Gastrocnemius medialis (tissue), 4 donors: Measurements from ENCODE around the gene MEG3. TPM values are rescaled to one million over a fixed set of nuclear protein-coding genes. Genes with fewer than 3 reads are reported as not detected.

Experiments
- ATAC-seq, 2 donors: fragments of 150-250 bp; one replicate each; pipeline ENCODE4 v1.9.1; 2016
- DNase-seq, 2 donors: peaks; one replicate each; pipeline ENCODE4 v3.0.0-alpha.2; 2019
- H3K27ac ChIP-seq, 4 donors: fragments of 200-600 bp; sonication (generic); 1 replicate in 1 of 4; 2 replicates in 3 of 4; pipeline ENCODE4 v1.5.1; 2016 to 2018; ENCODE audit warnings: mild to moderate bottlenecking in 2 of 4, moderate library complexity in 1 of 4
- H3K27me3 ChIP-seq, 3 donors: fragments of 200-600 bp; sonication (generic) in 2 of 3; 1 replicate in 1 of 3; 2 replicates in 2 of 3; pipeline versions ENCODE4 v1.5.1 to v1.6.0; 2016 to 2019; ENCODE audit warnings: mild to moderate bottlenecking in 1 of 3, moderate library complexity in 1 of 3
- H3K36me3 ChIP-seq, 2 donors: fragments of 200-600 bp; sonication (generic) in 1 of 2; one replicate each; pipeline ENCODE4 v1.5.1; 2017 to 2018
- H3K4me1 ChIP-seq, 2 donors: fragments of 200-600 bp; sonication (generic) in 1 of 2; one replicate each; pipeline ENCODE4 v1.5.1; 2016 to 2017; ENCODE audit warnings: mild to moderate bottlenecking in 2 of 2
- H3K4me3 ChIP-seq, 4 donors: fragments of 200-600 bp; sonication (generic) in 3 of 4; 1 replicate in 1 of 4; 2 replicates in 3 of 4; pipeline ENCODE4 v1.5.1; 2016 to 2019; ENCODE audit warnings: mild to moderate bottlenecking in 2 of 4
- H3K9me3 ChIP-seq, 3 donors: fragments of 200-600 bp; sonication (generic) in 2 of 3; 1 replicate in 1 of 3; 2 replicates in 2 of 3; pipeline ENCODE4 v1.5.1; 2016 to 2019
- POLR2A ChIP-seq, 2 donors: fragments of 450-650 bp; IDR thresholded peaks; one replicate each; pipeline ENCODE4 v1.6.1; 2017; ENCODE audit warnings: antibody characterized with exemption in 2 of 2, mild to moderate bottlenecking in 2 of 2, moderate library complexity in 2 of 2
- in situ Hi-C, 4 donors: fragments of 200-750 bp; cut with MboI; loops; one replicate each; pipeline versions ENCODE4 v1.15.0 to v1.8.0; 2017; ENCODE audit warnings: low sequenced_read_pairs in 4 of 4
- intact Hi-C: fragments of 100-400 bp; cut with DNase I; formaldehyde crosslinking; loops from one replicate; pipeline ENCODE4 v1.15.1; 2023; ENCODE audit warnings: low total_unique reads
- total RNA-seq, 4 donors: library from RNA; depleted of rRNA; stranded (reverse); fragments of >200 nt; gene quantifications; one replicate each; pipeline versions ENCODE4 v1.1.0 to v1.2.3, GENCODE V29; 2016
- TF ChIP-seq, protein P1 (sequence below), 5 experiments: fragments of 450-650 bp in 3 of 5; fragments of 200-600 bp in 2 of 5; sonication (generic) in 2 of 5; IDR thresholded peaks in 4 of 5; conservative IDR thresholded peaks in 1 of 5; 1 replicate in 4 of 5; 2 replicates in 1 of 5; pipeline ENCODE4 v1.5.1; 2016 to 2019; ENCODE audit warnings: antibody characterized with exemption in 5 of 5, mild to moderate bottlenecking in 3 of 5, moderate library complexity in 3 of 5

Gene MEG3
- total RNA-seq, 4 donors from 2014 or later: 2.7 to 30.7 (median 5.2) TPM

DNA sequence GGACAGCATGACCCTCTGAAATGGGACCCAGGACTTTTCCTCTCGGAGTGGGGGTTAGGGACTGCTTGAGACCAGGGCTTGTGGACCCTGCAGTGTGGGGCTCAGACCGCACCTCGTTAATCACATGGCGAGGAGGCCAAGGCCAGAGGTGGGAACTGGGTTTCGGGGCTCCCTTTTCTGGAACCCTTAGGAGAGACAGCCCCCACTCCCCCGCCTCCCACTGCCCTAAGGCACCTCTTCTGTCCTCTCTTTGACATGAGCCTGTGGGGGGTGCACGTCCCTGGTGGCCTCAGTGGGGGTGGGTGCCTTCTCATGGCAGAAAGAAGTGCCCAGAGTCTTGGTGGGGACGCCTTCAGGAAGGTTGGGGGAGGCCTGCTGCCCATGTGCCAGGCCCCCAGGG, 53.3 kb downstream of the MEG3 start:
- H3K4me1 ChIP-seq: no peaks in the 10 kb centered on the region
- intact Hi-C loops: no loop called here
- TF ChIP-seq POLR2A (IDR thresholded peaks at IDR 0.05): no peak
- TF ChIP-seq, protein P1, sequence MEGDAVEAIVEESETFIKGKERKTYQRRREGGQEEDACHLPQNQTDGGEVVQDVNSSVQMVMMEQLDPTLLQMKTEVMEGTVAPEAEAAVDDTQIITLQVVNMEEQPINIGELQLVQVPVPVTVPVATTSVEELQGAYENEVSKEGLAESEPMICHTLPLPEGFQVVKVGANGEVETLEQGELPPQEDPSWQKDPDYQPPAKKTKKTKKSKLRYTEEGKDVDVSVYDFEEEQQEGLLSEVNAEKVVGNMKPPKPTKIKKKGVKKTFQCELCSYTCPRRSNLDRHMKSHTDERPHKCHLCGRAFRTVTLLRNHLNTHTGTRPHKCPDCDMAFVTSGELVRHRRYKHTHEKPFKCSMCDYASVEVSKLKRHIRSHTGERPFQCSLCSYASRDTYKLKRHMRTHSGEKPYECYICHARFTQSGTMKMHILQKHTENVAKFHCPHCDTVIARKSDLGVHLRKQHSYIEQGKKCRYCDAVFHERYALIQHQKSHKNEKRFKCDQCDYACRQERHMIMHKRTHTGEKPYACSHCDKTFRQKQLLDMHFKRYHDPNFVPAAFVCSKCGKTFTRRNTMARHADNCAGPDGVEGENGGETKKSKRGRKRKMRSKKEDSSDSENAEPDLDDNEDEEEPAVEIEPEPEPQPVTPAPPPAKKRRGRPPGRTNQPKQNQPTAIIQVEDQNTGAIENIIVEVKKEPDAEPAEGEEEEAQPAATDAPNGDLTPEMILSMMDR (IDR thresholded peaks at IDR 0.05 in 4 of 5, conservative IDR thresholded peaks at IDR 0.05 in 1 of 5): no peak
- ATAC-seq (no peak), DNase-seq (no peak)
- H3K9me3 ChIP-seq: no peaks in the 10 kb centered on the region
- no peaks in the 10 kb centered on the region for H3K36me3 ChIP-seq
- no peak overlapping the region for H3K27ac ChIP-seq
- H3K4me3 ChIP-seq: no peak overlapping the region
- no peaks in the 10 kb centered on the region for H3K27me3 ChIP-seq
- in situ Hi-C loops: no loop called here

DNA sequence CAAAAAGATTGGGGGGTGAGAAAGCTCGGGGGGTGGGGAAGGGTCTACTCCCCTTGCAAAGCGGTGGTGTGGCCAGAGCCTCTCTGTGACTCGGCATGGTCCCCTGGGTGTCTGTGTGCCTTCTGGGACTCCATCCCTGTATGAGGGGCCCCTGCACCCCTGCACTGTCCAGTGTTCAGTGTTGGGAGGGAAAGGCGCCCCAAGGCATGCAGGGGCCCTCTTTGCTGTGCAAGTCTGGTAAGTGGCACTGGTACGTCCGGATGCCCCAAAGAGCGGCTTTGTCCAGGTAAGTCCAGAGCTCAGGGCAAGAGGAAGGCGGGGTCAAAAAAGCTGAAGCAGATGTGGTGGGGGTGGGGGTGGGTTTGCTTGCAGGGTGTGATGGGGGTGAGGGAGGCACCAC, 53.9 kb downstream of the MEG3 start:
- ATAC-seq: no peak
- in situ Hi-C loops: no loop called here
- Histone ChIP-seq H3K27me3 (no peaks in the 10 kb centered on the region), H3K36me3 (no peaks in the 10 kb centered on the region), H3K4me3 (no peak overlapping the region), H3K27ac (no peak overlapping the region), H3K4me1 (no peaks in the 10 kb centered on the region), H3K9me3 (no peaks in the 10 kb centered on the region)
- DNase-seq: no peak
- TF ChIP-seq, protein P1 (IDR thresholded peaks at IDR 0.05 in 4 of 5, conservative IDR thresholded peaks at IDR 0.05 in 1 of 5): no peak
- intact Hi-C loops: no loop called here

DNA sequence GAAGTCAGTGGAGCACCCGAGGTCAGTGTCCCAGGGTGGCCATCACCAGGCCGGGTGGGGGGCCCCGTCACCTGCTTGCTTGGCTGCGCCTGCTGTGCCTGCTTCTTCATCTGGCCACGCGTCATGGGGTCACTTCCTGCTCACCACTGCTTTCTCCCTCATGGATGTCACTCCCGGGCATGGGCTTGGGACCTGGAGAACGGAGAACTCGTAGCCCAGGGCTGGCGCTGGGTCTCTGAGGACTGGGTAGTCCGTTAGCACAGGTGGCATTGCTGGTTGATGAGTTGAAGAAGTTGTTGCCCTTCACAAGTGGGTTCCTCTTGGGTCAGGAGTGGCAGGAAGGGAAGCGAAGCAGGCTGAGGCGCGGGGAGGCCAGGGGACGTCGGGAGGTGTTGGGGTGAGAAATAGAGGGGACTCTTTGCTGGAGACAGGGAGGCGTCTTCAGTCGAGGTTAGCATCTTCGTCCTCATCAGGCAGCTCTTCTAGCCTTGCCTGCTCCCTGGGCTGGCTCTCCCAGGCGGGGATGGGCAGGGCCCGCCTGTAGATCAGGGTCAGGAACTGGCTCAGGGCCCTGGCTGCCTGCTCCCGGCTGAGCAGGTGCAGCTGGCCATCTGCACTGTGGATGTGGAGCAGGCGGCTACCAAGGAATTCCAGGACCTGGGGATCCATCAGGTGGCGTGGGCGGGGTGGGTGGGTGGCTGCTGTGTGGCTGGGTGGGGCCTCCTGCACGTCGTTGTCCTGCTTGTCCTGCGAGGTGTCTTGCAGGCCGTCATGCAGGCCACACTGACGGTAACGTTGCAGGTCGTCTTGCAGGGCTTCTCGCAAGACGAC, 54.6 kb downstream of the MEG3 start:
- Histone ChIP-seq H3K9me3 (no peaks in the 10 kb centered on the region), H3K27me3 (no peaks in the 10 kb centered on the region), H3K4me3 (no peak overlapping the region), H3K4me1 (no peaks in the 10 kb centered on the region), H3K36me3 (no peaks in the 10 kb centered on the region), H3K27ac (no peak overlapping the region)
- ATAC-seq (no peak), DNase-seq (no peak)
- TF ChIP-seq, protein P1 (IDR thresholded peaks at IDR 0.05 in 4 of 5, conservative IDR thresholded peaks at IDR 0.05 in 1 of 5): no peak
- no peak for TF ChIP-seq POLR2A (IDR thresholded peaks at IDR 0.05)
- in situ Hi-C loops: no loop called here
- intact Hi-C loops: no loop called here

DNA sequence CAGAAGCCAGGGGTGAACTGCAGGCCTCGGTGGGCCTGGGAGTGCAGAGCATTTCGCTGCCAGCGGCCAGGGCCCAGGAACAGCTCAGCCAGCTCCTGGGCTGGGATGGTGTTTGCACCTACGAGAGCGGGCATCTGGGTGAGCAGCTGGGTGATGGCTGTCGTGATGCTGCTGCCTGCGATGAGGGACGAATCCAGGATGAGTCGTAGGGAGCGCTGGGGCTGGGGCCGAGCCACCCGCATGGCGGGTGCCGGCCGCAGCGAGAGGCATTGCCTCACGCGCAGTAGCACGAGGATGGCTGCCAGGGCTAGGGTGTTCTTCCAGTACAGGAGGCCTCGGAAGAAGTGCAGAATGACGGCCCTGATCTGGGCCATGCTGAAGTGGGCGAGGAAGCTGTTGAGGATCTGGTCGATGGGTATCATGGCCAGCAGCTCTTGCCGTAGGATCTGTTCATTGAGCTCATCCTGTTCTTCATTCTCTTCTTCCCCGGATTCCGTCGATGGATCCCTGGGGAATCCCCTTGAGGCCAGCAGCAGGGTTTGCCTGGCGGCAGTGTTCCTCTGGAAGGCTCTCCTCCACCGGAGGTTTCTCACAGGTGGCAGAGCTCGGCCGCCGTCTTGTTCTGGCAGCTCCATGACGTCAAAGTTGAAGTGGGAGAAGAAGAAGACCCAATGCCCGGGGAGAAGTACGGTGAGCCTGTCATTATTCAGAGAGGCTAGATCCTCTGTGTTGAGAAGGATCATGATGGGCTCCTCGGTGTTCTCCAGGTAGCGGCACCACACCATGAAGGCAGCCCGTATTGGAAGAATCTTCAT, 55.5 kb downstream of the MEG3 start:
- Histone ChIP-seq H3K9me3 (no peaks in the 10 kb centered on the region), H3K27ac (no peak overlapping the region), H3K27me3 (no peaks in the 10 kb centered on the region), H3K4me3 (no peak overlapping the region), H3K36me3 (no peaks in the 10 kb centered on the region), H3K4me1 (no peaks in the 10 kb centered on the region)
- no peak for DNase-seq
- intact Hi-C loops (no loop called here), in situ Hi-C loops (no loop called here)
- TF ChIP-seq, protein P1 (IDR thresholded peaks at IDR 0.05 in 4 of 5, conservative IDR thresholded peaks at IDR 0.05 in 1 of 5): no peak
- TF ChIP-seq POLR2A (IDR thresholded peaks at IDR 0.05): no peak
- ATAC-seq: no peak
